Colon (tissue), 2 donors: ENCODE measurements around the gene VRK3.

ENCODE experiments used
- FAIRE-seq: peaks from 2 replicates; lab custom pipeline; 2012; peaks lifted over from hg19 to GRCh38; lab: Jason Lieb, UNC
- donor health status: control.
- donor health status: control.

Gene VRK3

GRCh38 chr19:50030937-50031336 is 5.8 kb upstream of the VRK3 start:
- no peak for FAIRE-seq

GRCh38 chr19:50030225-50030624 is 5.1 kb upstream of the VRK3 start:
- no peak for FAIRE-seq

GRCh38 chr19:50026550-50026906 is 1.4 kb upstream of the VRK3 start:
- no peak for FAIRE-seq

GRCh38 chr19:50025794-50026549 is 800 bp upstream of the VRK3 start, which contains the start of gene ZNF473:
Gene ZNF473, plus strand, starts transcription at chr19:50026005. Its CDS starts 5,078 bp downstream, at chr19:50031083.
- no peak for FAIRE-seq

GRCh38 chr19:50024719-50025021 is 502 bp downstream of the VRK3 start:
- FAIRE-seq = no peak

GRCh38 chr19:50022823-50023222 is 2.3 kb downstream of the VRK3 start:
- no peak for FAIRE-seq

GRCh38 chr19:50020481-50020880 is 4.7 kb downstream of the VRK3 start:
- FAIRE-seq = no peak

GRCh38 chr19:50016225-50016807 is 8.9 kb downstream of the VRK3 start:
- no peak for FAIRE-seq

- no peak for FAIRE-seq
Observed at GRCh38 chr19:50008532-50008931, 16.6 kb downstream of the VRK3 start.

- no peak for FAIRE-seq
Observed at GRCh38 chr19:50007947-50008346, 17.2 kb downstream of the VRK3 start.

GRCh38 chr19:50007170-50007569 is 18.0 kb downstream of the VRK3 start:
- FAIRE-seq = no peak

- FAIRE-seq = no peak
Observed at GRCh38 chr19:50005428-50005827, 19.7 kb downstream of the VRK3 start.

- no peak for FAIRE-seq
Observed at GRCh38 chr19:50003810-50004419, 21.3 kb downstream of the VRK3 start.

- FAIRE-seq = no peak
Observed at GRCh38 chr19:50003254-50003788, 21.9 kb downstream of the VRK3 start.

- FAIRE-seq = no peak
Observed at GRCh38 chr19:50002386-50002960, 22.7 kb downstream of the VRK3 start.

- no peak for FAIRE-seq
Observed at GRCh38 chr19:50001775-50002174, 23.4 kb downstream of the VRK3 start.

- no peak for FAIRE-seq
Observed at GRCh38 chr19:50000841-50001557, 24.2 kb downstream of the VRK3 start.

- no peak for FAIRE-seq
Observed at GRCh38 chr19:50000038-50000840, 24.9 kb downstream of the VRK3 start.

- no peak for FAIRE-seq
Observed at GRCh38 chr19:49999371-50000010, 25.7 kb downstream of the VRK3 start.

GRCh38 chr19:49997709-49998108 is 27.5 kb downstream of the VRK3 start:
- no peak for FAIRE-seq

GRCh38 chr19:49988433-49988832 is 36.7 kb downstream of the VRK3 start:
- no peak for FAIRE-seq
